Activated T-helper 1 cell treated with anti-CD3 and anti-CD28 coated beads, Interleukin-2, amount 50 U/mL, for 16 hours (primary cell): ENCODE data around the gene TRIM14.
"Not testable (repeated sequence)": the region's sequence is repeated elsewhere in the genome, so short reads cannot be mapped to it uniquely, and the experiment has no call there.

Source experiments
- DNase-seq, 2 donors: peaks; one replicate each; pipeline ENCODE4 v3.0.0-alpha.2; 2020; ENCODE audit warnings: low read depth in 1 of 2, low spot score in 1 of 2

Gene TRIM14

DNA sequence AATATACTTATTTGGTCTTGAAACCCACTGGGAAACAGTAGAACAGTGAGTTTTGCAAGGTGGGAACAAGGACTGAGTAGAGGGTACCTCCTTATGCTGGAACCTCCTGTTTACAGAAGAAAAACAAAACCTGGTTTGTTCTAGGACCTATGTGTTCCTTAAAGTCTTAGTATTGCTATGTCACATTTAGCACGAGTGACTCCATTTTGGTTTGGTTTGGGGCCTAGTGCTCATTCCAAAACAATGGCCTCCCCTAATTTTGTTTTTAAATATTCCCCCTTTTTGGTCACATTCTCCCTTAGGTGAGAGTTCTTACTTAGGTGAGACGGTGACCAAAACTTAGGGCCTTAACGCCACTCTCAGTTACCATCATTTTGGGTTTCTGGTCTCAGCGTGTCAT lies 68.7 kb downstream of the TRIM14 start:
- DNase-seq: no peak

DNA sequence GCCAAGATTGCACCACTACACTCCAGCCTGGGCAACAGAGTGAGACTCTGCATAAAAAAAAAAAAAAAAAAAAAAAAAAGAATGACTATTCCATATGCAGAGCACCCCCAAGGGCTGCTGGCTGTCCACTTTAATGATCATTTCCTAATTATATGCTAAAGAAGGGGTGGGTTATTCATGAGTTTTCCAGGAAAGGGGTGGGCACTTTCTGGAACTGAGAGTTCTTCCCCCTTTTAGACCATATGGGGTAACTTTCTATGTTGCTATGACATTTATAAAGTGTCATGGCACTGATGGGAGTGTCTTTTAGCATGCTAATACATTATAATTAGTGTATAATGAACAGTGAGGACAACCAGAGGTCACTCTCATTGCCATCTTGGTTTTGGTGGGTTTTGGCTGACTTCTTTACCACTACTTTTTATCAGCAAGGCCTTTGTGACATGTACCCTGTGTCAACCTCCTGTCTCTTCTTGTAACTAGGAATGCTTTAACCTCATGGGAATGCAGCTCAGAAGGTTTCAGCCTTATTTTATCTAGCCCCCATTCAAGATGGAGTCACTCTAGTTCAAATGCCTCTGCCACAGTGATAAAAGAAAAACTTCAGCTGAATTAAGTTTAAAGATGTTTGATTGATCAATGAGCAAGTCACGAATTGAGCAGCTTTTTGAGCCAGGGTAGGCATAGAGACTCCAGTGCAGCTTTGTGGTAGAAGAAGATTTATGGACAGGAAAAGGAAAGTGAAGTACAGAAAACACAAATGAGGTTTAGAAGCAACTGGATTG lies 69.5 kb downstream of the TRIM14 start:
- no peak for DNase-seq

DNA sequence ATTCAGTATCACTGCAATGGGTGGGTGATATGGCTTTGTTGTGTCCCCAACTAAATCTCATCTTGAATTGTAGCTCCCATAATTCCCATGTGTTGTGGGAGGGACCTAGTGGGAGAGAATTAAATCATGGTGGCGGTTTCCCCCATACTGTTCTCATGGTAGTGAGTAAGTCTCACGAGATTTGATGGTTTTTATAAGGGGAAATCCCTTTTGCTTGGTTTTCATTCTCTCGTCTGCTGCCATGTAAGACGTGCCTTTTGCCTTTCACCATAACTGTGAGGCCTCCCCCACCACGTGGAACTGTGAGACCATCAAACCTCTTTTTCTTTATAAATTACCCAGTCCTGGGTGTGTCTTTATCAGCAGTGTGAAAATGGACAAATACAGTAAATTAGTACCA lies 72.0 kb downstream of the TRIM14 start:
- DNase-seq: no peak

DNA sequence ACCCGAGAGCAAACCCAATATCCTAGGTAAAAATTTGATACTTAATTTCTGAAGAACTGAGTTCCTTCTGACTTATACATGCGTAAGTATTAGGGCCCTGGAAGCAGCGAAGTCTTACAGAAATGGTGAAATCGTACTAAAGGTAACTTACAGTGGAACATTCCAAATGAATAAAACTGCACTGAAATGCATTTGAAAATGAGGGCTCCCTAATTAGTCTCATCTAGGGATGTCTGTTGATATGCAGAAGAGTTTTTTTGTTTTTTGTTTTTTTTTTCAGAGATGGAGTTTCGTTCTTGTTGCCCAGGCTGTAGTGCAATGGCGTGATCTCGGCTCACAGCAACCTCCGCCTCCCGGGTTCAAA lies 72.9 kb downstream of the TRIM14 start:
- no peak for DNase-seq

DNA sequence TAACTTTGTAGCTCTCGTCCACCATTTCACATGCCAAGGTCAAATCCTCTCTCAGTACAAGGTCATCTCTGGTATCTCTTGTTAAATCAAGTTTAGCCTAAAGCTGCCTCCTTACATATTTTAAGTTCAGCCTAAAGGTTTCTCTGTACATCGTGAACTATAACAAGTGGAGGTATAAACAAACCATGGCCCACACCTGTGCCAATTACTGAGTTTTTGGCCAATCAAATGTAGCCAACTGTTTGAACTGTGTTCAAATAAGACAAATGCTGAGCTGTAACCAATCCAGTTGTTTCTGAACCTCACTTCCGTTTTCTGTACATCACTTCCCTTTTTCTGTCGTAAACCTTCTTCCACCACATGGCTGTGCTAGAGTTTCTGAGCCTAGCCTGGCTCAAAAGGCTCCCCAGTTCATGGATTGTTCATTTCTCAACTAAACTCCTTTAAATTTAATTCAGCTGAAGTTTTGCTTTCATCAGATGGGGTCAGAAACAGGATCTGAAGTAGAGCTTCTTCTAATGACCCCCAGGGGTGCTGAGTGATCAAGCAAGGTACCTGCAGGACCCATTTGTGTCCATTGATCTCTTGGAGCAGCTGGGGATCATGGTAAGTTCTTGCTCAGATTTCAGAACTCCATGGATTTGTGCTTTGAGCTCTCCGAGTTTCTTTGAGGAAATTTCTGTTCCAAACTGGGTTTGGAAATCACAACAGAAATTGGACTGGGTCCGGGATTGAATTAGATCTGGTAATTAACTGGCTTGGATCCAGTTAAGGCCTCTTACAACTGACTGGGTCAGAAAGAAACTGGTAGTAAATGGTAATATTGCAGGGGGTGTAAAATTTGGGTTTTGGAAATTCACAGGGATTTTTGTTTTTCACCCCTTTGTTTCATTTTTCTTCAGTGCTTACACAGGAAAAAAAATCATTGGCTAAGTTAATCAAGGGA lies 73.5 kb downstream of the TRIM14 start:
- no peak for DNase-seq

DNA sequence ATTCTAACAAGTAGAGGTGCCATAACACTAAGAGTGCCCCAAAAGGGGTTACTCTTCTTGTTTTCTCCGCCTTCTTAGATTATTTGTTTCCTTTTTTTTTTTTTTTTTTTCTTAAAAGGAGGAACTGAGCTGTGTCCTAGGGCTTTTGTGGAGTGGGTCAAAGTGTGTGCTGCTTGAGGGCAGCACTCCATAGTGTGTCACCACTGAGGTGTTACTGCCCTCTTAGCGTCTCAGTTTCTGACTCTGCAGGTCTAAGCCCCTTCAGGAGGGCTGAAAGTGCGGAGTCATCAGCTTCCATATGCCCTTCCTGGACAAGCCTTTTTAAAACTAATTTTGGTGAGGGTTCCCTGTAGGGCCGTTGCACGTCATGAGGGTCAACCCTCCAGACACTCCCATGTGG lies 75.1 kb downstream of the TRIM14 start:
- DNase-seq: no peak

- DNase-seq: no peak
These were observed 78.8 kb downstream of the TRIM14 start for GRCh38 chr9:98040212-98040611.

GRCh38 chr9:98039607-98040017 lies 79.4 kb downstream of the TRIM14 start:
- no peak for DNase-seq

DNA sequence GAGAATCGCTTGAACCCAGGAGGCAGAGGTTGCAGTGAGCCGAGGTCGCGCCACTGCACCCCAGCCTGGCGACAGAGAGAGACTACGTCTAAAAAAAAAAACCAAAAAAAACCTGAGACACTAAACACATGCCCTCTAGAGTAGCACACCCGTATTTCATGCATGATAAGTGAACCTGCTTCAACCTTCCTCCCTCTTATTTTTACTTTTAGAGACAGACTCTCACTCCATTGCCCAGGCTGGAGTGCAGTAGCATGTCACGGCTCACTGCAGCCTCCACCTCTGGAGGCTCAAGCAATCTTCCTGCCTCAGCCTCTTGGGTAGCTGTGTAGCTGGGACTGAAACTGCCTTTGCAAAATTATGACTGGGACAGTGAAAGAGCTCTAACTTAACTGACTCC lies 80.1 kb downstream of the TRIM14 start:
- DNase-seq: no peak

DNA sequence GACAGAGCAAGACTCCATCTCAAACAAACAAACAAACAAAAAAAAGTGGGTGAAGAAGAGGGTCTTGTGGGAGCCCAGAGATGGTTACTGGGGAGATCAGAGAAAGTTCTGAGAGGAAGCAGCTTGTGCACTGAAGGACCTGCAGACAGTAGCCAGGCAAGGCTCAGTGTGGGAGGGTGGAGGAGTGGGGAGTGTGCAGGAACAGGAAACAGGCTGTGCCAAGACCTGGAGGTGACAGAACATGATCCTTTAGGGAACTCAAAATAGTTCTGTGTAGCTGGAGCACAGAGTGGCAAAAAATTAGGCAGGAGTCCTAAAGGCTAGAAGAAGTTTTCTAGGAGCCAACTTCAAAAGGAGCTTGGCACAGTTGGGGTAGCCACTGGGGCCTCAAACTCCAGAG lies 81.7 kb downstream of the TRIM14 start:
- DNase-seq: no peak

- peak; percentile 78 to 90 for DNase-seq
These were observed 84.2 kb downstream of the TRIM14 start for GRCh38 chr9:98034593-98035546.

GRCh38 chr9:98031935-98032334 lies 87.1 kb downstream of the TRIM14 start:
- no peak for DNase-seq

DNA sequence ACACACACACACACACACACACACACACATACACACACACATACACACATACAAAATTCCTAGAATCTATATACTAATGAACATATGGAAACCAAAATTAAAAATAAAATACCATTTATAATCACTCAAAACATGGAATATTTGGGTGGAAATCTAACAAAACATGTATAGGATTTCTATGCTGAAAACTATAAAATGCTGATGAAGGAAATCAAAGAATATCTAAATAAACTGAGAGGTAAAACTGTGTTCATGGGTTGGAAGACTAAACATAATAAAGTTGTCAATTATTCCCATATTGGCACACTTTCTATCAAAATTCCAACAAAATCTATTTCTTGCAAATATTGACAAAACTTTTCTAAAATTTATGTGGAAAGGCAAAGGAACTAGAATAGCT lies 87.9 kb downstream of the TRIM14 start:
- DNase-seq: no peak

DNA sequence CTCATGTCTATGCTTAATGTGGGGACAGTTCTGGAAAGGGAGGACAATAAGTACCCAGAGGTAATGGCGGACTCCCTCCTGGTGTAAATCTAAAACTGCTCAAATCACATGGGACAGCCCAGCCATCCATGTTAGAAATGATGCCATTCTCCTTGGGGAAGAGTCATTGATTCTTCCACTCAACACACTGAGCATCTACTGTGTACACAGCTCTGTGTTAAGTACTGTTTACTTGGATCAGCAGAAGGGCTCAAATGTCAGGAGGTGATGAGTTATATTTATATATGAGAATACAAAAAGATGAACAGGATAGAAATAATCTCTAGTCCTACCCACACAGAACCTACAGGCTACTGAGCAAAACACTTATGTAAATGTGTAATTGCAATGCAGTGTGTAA lies 94.3 kb downstream of the TRIM14 start:
- DNase-seq: no peak

DNA sequence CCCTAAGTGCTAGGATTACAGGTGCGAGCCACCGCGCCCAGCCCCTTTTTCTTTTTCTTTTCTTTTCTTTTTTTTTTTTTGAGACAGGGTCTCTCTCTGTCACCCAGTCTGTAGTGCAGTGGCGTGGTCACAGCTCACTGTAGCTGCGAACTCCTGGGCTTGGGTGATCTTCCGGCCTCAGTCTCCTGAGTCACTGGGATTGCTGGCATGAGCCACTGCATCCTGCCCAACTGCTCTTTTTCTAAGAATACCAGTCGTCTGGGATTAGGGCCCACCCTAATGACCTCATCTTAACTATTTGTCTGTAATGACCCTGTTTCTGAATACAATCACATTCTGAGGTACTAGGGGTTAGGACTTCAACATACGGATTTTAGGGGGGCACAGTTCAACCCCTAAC lies 96.6 kb downstream of the TRIM14 start:
- no peak for DNase-seq

DNA sequence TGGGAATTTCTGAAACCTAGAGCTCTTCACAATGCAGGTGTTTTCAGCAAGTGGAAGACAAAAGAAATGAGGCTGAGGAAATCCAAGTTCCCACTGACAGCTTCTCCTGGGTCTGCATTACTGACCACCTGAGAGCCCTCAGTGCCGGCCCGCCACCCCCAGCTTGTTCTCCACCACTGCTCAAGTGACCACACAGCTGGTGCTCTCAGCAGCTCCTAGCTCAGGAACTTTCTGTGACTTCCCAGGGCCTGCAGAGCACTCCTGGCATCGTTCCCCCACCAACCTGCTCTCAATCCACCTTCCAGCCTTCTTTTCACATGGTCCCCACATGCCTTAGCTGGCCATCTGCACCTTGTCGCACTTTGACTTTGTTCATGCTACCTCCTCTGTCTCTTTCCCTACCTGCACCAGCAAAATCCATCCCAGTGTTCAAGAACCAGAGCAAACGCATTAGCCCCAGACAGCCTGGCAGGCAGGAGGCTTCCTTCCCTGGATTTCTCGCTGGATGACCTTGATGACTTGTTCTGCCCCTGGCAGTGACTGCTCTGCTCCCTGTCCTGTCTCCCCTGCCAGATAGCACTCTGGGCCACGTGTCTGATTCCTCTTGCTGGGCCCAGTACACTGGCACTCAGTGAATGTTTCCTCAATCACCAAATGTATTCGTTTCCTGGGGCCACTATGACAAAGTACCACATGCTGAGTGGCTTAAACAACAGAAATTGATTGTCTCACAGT lies 97.5 kb downstream of the TRIM14 start:
- no peak for DNase-seq

DNA sequence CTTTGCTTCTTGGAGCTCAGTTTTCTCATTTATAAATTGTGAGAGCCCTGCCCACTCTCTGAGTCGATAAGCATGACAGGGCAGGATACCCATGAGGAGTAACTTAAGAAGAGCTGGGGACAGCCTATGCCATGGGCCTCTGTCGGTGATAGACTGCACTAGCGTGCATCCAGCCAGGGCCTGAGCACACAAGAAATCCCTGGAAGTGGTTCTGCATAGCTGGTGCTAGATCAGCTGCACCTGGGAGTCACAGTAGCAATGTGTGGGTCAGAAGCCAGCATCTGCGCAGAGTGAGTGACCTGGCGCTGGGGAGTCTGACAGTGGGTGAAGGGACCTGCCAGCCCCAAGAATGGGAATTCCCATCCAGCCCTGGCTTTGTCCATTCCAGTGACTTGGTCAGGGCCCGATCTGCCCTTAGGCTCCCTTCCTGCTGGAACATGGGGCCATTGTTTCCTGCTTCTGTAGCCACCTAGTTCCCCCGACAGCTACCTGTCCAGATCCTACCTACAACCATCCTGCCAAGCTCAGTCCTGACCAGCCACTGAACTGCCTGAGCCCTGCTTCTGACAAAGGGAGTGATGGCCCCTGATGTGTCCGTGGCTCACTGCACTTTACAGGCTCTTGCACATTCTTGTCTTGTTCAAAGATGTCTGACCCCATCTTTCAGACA lies 98.4 kb downstream of the TRIM14 start:
- DNase-seq: no peak

DNA sequence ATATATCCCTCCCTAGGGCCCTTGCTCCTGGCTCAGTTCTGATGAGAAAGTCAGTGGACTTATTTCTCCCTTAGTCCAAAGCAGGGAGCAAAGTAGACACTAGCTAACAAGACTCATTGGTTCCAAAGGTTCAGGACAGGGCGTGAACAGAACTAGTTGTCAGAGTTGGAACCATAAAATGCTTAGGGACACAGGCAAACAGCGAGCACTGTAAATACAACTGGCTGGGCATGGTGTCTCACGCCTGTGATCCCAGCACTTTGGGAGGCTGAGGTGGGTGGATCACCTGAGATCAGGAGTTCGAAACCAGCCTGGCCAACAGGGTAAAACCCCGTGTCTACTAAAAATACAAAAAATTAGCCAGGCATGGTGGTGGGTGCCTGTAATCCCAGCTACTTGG lies 99.2 kb downstream of the TRIM14 start:
- DNase-seq: not testable (repeated sequence)
